ENCODE results near the gene PELI3. TPM values are rescaled to one million over a fixed set of nuclear protein-coding genes. Genes with fewer than 3 reads are reported as not detected.
"Not testable (repeated sequence)": the region's sequence is repeated elsewhere in the genome, so short reads cannot be mapped to it uniquely, and the experiment has no call there.

Gene PELI3
- total RNA-seq, 2 experiments from 2014 or later = 20.7 to 23.8 TPM

- no peak for DNase-seq
- intact Hi-C loops (cut with DNase I, micrococcal nuclease) = loop anchor here in 1 of 2 experiments (1.0 kb wide), 1 partner anchor 21 kb away; no protein-coding TSS in a partner anchor
- H3K4me1 ChIP-seq (ENCODE audit: insufficient read depth, low read length) = no peaks in the 10 kb centered on the region
- ChIA-PET CTCF (interaction anchor here (0.6 to 3.7 kb wide), 3 partner anchors 10 to 1048 kb away, joined by 3 to 22 read pairs (median 4); partner anchors contain the start of gene MRPL11), POLR2A (interaction anchor here (1.1 kb wide), 1 partner anchor 10 kb away, joined by 4 read pairs; the partner anchor contains the start of gene MRPL11)
- no peak overlapping the region for H3K27ac Mint-ChIP-seq
- ATAC-seq (ENCODE audit: poor library complexity) = no peak
- H3K4me3 ChIP-seq (ENCODE audit: low read length) = no peak overlapping the region
- no peaks in the 10 kb centered on the region for H3K9me3 Mint-ChIP-seq
- H3K9me3 ChIP-seq (ENCODE audit: control insufficient read depth in 1 of 2, insufficient read depth in 1 of 2, low read length in 2 of 2) = peaks cover 0 to 6% of the 10 kb centered on the region in 2 experiments
- H3K27ac ChIP-seq (ENCODE audit: low read depth in 1 of 2, low read length in 2 of 2) = no peak overlapping the region
- peaks cover 15% of the 10 kb centered on the region for H3K36me3 Mint-ChIP-seq (ENCODE audit: low read depth)
- TF ChIP-seq CTCF (IDR thresholded peaks at IDR 0.05) = no peak
- H3K4me1 Mint-ChIP-seq (ENCODE audit: low read depth) = peaks cover 5% of the 10 kb centered on the region
- no peak overlapping the region for H3K4me3 Mint-ChIP-seq
- peaks cover 2% of the 10 kb centered on the region for H3K36me3 ChIP-seq (ENCODE audit: insufficient read depth, low read length)
- H3K27me3 Mint-ChIP-seq = peaks cover 4% of the 10 kb centered on the region
- no peaks in the 10 kb centered on the region for H3K27me3 ChIP-seq (ENCODE audit: control insufficient read depth in 1 of 2, insufficient read depth in 2 of 2, low read length in 2 of 2)
Measured at GRCh38 chr11:66428933-66429332, 37.8 kb upstream of the PELI3 start.

- no peak overlapping the region for H3K4me3 ChIP-seq (ENCODE audit: low read length)
- DNase-seq = peak; percentile 56 to 87 (median 64)
- TF ChIP-seq CTCF (IDR thresholded peaks at IDR 0.05) = peak; percentile 81
- H3K36me3 Mint-ChIP-seq (ENCODE audit: low read depth) = peaks cover 19% of the 10 kb centered on the region
- H3K36me3 ChIP-seq (ENCODE audit: insufficient read depth, low read length) = peaks cover 6% of the 10 kb centered on the region
- H3K27ac Mint-ChIP-seq = no peak overlapping the region
- no peaks in the 10 kb centered on the region for H3K27me3 ChIP-seq (ENCODE audit: control insufficient read depth in 1 of 2, insufficient read depth in 2 of 2, low read length in 2 of 2)
- no peaks in the 10 kb centered on the region for H3K4me1 ChIP-seq (ENCODE audit: insufficient read depth, low read length)
- POLR2A ChIA-PET = interaction anchor here (1.1 kb wide), 1 partner anchor 9 kb away, joined by 4 read pairs; the partner anchor contains the start of gene MRPL11
- CTCF ChIA-PET = interaction anchor here (0.6 to 3.7 kb wide), 5 partner anchors 9 to 341 kb away, joined by 3 to 22 read pairs (median 4); partner anchors contain the start of gene MRPL11
- intact Hi-C loops (cut with DNase I, micrococcal nuclease) = loop anchor here (1.0 kb wide), 1 partner anchor 22 kb away; no protein-coding TSS in a partner anchor
- peaks cover 5% of the 10 kb centered on the region for H3K4me1 Mint-ChIP-seq (ENCODE audit: low read depth)
- H3K9me3 Mint-ChIP-seq = no peaks in the 10 kb centered on the region
- H3K27ac ChIP-seq (ENCODE audit: low read depth in 1 of 2, low read length in 2 of 2) = no peak overlapping the region
- H3K27me3 Mint-ChIP-seq = peaks cover 4% of the 10 kb centered on the region
- peaks cover 0 to 6% of the 10 kb centered on the region in 2 experiments for H3K9me3 ChIP-seq (ENCODE audit: control insufficient read depth in 1 of 2, insufficient read depth in 1 of 2, low read length in 2 of 2)
- no peak overlapping the region for H3K4me3 Mint-ChIP-seq
- ATAC-seq (ENCODE audit: poor library complexity) = peak; percentile 68
Measured at GRCh38 chr11:66429983-66430602, 36.6 kb upstream of the PELI3 start.

- H3K27ac Mint-ChIP-seq; ATAC-seq (ENCODE audit: poor library complexity); H3K9me3 ChIP-seq (ENCODE audit: control insufficient read depth in 1 of 2, insufficient read depth in 1 of 2, low read length in 2 of 2); H3K4me1 Mint-ChIP-seq (ENCODE audit: low read depth); intact Hi-C loops (cut with DNase I, micrococcal nuclease); H3K27me3 ChIP-seq (ENCODE audit: control insufficient read depth in 1 of 2, insufficient read depth in 2 of 2, low read length in 2 of 2); H3K9me3 Mint-ChIP-seq; H3K27me3 Mint-ChIP-seq; H3K4me3 ChIP-seq (ENCODE audit: low read length); H3K4me3 Mint-ChIP-seq; H3K27ac ChIP-seq (ENCODE audit: low read depth in 1 of 2, low read length in 2 of 2); H3K4me1 ChIP-seq (ENCODE audit: insufficient read depth, low read length); DNase-seq: not testable (repeated sequence)
- ChIA-PET POLR2A (interaction anchor here (0.7 kb wide), 1 partner anchor 140 kb away, joined by 3 read pairs; the partner anchor contains the start of gene TMEM151A), CTCF (interaction anchor here (3.7 kb wide), 1 partner anchor 7 kb away, joined by 22 read pairs; the partner anchor contains the start of gene MRPL11)
- H3K36me3 ChIP-seq (ENCODE audit: insufficient read depth, low read length) = peaks cover 16% of the 10 kb centered on the region
- peaks cover 31% of the 10 kb centered on the region for H3K36me3 Mint-ChIP-seq (ENCODE audit: low read depth)
Measured at GRCh38 chr11:66431287-66431686, 35.4 kb upstream of the PELI3 start.

GRCh38 chr11:66431871-66432329 lies 34.8 kb upstream of the PELI3 start:
- ATAC-seq (ENCODE audit: poor library complexity); CTCF ChIA-PET; intact Hi-C loops (cut with DNase I, micrococcal nuclease); H3K27me3 ChIP-seq (ENCODE audit: control insufficient read depth in 1 of 2, insufficient read depth in 2 of 2, low read length in 2 of 2); H3K27me3 Mint-ChIP-seq; H3K27ac Mint-ChIP-seq; H3K4me1 Mint-ChIP-seq (ENCODE audit: low read depth); POLR2A ChIA-PET; H3K9me3 ChIP-seq (ENCODE audit: control insufficient read depth in 1 of 2, insufficient read depth in 1 of 2, low read length in 2 of 2); H3K4me1 ChIP-seq (ENCODE audit: insufficient read depth, low read length); H3K4me3 Mint-ChIP-seq; DNase-seq; H3K9me3 Mint-ChIP-seq; H3K4me3 ChIP-seq (ENCODE audit: low read length); H3K27ac ChIP-seq (ENCODE audit: low read depth in 1 of 2, low read length in 2 of 2): not testable (repeated sequence)
- H3K36me3 Mint-ChIP-seq (ENCODE audit: low read depth) = peaks cover 38% of the 10 kb centered on the region
- peaks cover 23% of the 10 kb centered on the region for H3K36me3 ChIP-seq (ENCODE audit: insufficient read depth, low read length)

Measured in CD4-positive, alpha-beta T cell (primary cell).